Measurements from ENCODE around the gene FEZ2.

Gene FEZ2

GRCh38 chr2:36534275-36534799 lies 63.6 kb downstream of the FEZ2 start:
- no peak overlapping the region for H3K4me3 ChIP-seq (ENCODE audit: low read depth, low read length)
- TF ChIP-seq CTCF (IDR thresholded peaks at IDR 0.05; ENCODE audit: low read depth, low read length, missing control alignments): no peak
- in situ Hi-C loops (cut with HindIII; ENCODE audit: low sequenced_read_pairs): no loop called here
- DNase-seq (ENCODE audit: low read depth): no peak

GRCh38 chr2:36530983-36531354 lies 67.0 kb downstream of the FEZ2 start:
- in situ Hi-C loops (cut with HindIII; ENCODE audit: low sequenced_read_pairs): no loop called here
- DNase-seq (ENCODE audit: low read depth): no peak
- H3K4me3 ChIP-seq (ENCODE audit: low read depth, low read length): no peak overlapping the region
- no peak for TF ChIP-seq CTCF (IDR thresholded peaks at IDR 0.05; ENCODE audit: low read depth, low read length, missing control alignments)

- no peak for TF ChIP-seq CTCF (IDR thresholded peaks at IDR 0.05; ENCODE audit: low read depth, low read length, missing control alignments)
- in situ Hi-C loops (cut with HindIII; ENCODE audit: low sequenced_read_pairs): no loop called here
- peak; percentile 19 for DNase-seq (ENCODE audit: low read depth)
- H3K4me3 ChIP-seq (ENCODE audit: low read depth, low read length): no peak overlapping the region
Observed at GRCh38 chr2:36530178-36530982, 67.6 kb downstream of the FEZ2 start.

GRCh38 chr2:36528766-36529392 lies 69.1 kb downstream of the FEZ2 start:
- in situ Hi-C loops (cut with HindIII; ENCODE audit: low sequenced_read_pairs): no loop called here
- DNase-seq (ENCODE audit: low read depth): no peak
- no peak for TF ChIP-seq CTCF (IDR thresholded peaks at IDR 0.05; ENCODE audit: low read depth, low read length, missing control alignments)

GRCh38 chr2:36528274-36528673 lies 69.7 kb downstream of the FEZ2 start:
- in situ Hi-C loops (cut with HindIII; ENCODE audit: low sequenced_read_pairs): no loop called here
- H3K4me3 ChIP-seq (ENCODE audit: low read depth, low read length): no peak overlapping the region
- TF ChIP-seq CTCF (IDR thresholded peaks at IDR 0.05; ENCODE audit: low read depth, low read length, missing control alignments): no peak
- no peak for DNase-seq (ENCODE audit: low read depth)

More at GRCh38 chr2:36528766-36529392, 69.1 kb downstream of the FEZ2 start:
- no peak overlapping the region for H3K4me3 ChIP-seq (ENCODE audit: low read depth, low read length)

- in situ Hi-C loops (cut with HindIII; ENCODE audit: low sequenced_read_pairs): no loop called here
- TF ChIP-seq CTCF (IDR thresholded peaks at IDR 0.05; ENCODE audit: low read depth, low read length, missing control alignments): no peak
- DNase-seq (ENCODE audit: low read depth): no peak
- no peak overlapping the region for H3K4me3 ChIP-seq (ENCODE audit: low read depth, low read length)
Observed at GRCh38 chr2:36526226-36526625, 71.7 kb downstream of the FEZ2 start.

All from astrocyte of the cerebellum (primary cell).